Loucy (cell line): Measurements from ENCODE around the gene FSIP2.

Experiments
- H2AFZ ChIP-seq: fragments of 200-600 bp; sonication (generic); 2 replicates; pipeline ENCODE4 v1.6.0; 2016; ENCODE audit warnings: antibody characterized with exemption, mild to moderate bottlenecking, low read length, moderate library complexity
- H3F3A ChIP-seq: fragments of 200-600 bp; 2 replicates; pipeline ENCODE4 v1.6.0; 2016; ENCODE audit warnings: antibody characterized with exemption, low read depth, mild to moderate bottlenecking
- H3K27me3 ChIP-seq: fragments of 200-600 bp; sonication (generic); 2 replicates; pipeline ENCODE4 v1.6.1; 2014; ENCODE audit warnings: low read length, mild to moderate bottlenecking; ENCODE audit not compliant: insufficient read depth, poor library complexity, severe bottlenecking
- H3K36me3 ChIP-seq: fragments of 200-600 bp; sonication (generic); 2 replicates; pipeline ENCODE4 v1.6.1; 2016; ENCODE audit warnings: low read length; ENCODE audit not compliant: insufficient read depth
- H3K4me1 ChIP-seq: fragments of 200-600 bp; sonication (generic); 2 replicates; pipeline ENCODE4 v1.5.1; 2014; ENCODE audit warnings: low read length, mild to moderate bottlenecking; ENCODE audit not compliant: insufficient read depth, poor library complexity, severe bottlenecking
- H3K4me2 ChIP-seq: fragments of 200-600 bp; sonication (generic); 2 replicates; pipeline ENCODE4 v1.6.0; 2014; ENCODE audit warnings: antibody characterized with exemption, low read length, low read depth, mild to moderate bottlenecking; ENCODE audit not compliant: poor library complexity, severe bottlenecking
- H3K4me3 ChIP-seq: fragments of 200-600 bp; sonication (generic); 2 replicates; pipeline ENCODE4 v1.5.1; 2014; ENCODE audit warnings: low read length, mild to moderate bottlenecking, mixed read lengths; ENCODE audit not compliant: poor library complexity, severe bottlenecking
- H3K79me2 ChIP-seq: fragments of 200-600 bp; sonication (generic); 2 replicates; pipeline ENCODE4 v1.6.1; 2014; ENCODE audit warnings: low read length; ENCODE audit not compliant: insufficient read depth
- H3K9ac ChIP-seq: fragments of 200-600 bp; sonication (generic); 2 replicates; pipeline ENCODE4 v1.6.0; 2014; ENCODE audit warnings: mild to moderate bottlenecking, low read depth, low read length, moderate library complexity; ENCODE audit not compliant: poor library complexity, severe bottlenecking
- H3K9me2 ChIP-seq: fragments of 200-600 bp; sonication (generic); replicated peaks from 2 replicates; pipeline ENCODE4 v1.6.1; 2016; ENCODE audit warnings: low read depth, low read length, mixed read lengths
- H3K9me3 ChIP-seq: fragments of 200-600 bp; sonication (generic); 2 replicates; pipeline ENCODE4 v1.6.1; 2014; ENCODE audit warnings: mild to moderate bottlenecking, antibody characterized with exemption, low read length, low read depth; ENCODE audit not compliant: insufficient read depth
- H4K20me1 ChIP-seq: fragments of 200-600 bp; sonication (generic); 2 replicates; pipeline ENCODE4 v1.6.0; 2014; ENCODE audit warnings: antibody characterized with exemption, low read length, mild to moderate bottlenecking; ENCODE audit not compliant: insufficient read depth, poor library complexity, severe bottlenecking
- CTCF ChIP-seq: fragments of 200-600 bp; sonication (generic); conservative IDR thresholded peaks from 2 replicates; pipeline ENCODE4 v1.5.1; 2014; ENCODE audit warnings: mild to moderate bottlenecking, antibody characterized with exemption, low read length
- EZH2phosphoT487 ChIP-seq: fragments of 200-600 bp; IDR thresholded peaks from 2 replicates; pipeline ENCODE4 v1.6.1; 2018; ENCODE audit warnings: antibody characterized with exemption, mild to moderate bottlenecking, moderate library complexity, borderline replicate concordance

Gene FSIP2

GRCh38 chr2:185771396-185771795 lies 32.8 kb downstream of the FSIP2 start:
- H3K9me3 ChIP-seq: peaks cover 5% of the 10 kb centered on the region; the same call in 1 of the 2 replicates
- TF ChIP-seq CTCF (no peak), EZH2phosphoT487 (no peak)
- no peak overlapping the region for H3K4me3 ChIP-seq
- no peak overlapping the region for H2AFZ ChIP-seq
- H4K20me1 ChIP-seq: no peaks in the 10 kb centered on the region
- H3K9me2 ChIP-seq: no peaks in the 10 kb centered on the region
- H3K79me2 ChIP-seq: no peaks in the 10 kb centered on the region
- H3K4me1 ChIP-seq: no peaks in the 10 kb centered on the region
- no peaks in the 10 kb centered on the region for H3F3A ChIP-seq
- H3K4me2 ChIP-seq: no peak overlapping the region
- no peak overlapping the region for H3K9ac ChIP-seq
- no peaks in the 10 kb centered on the region for H3K27me3 ChIP-seq
- H3K36me3 ChIP-seq: no peaks in the 10 kb centered on the region

GRCh38 chr2:185780890-185781289 lies 42.3 kb downstream of the FSIP2 start:
- Histone ChIP-seq H3F3A (no peaks in the 10 kb centered on the region), H3K9me3 (no peaks in the 10 kb centered on the region; the same call in 1 of the 2 replicates), H4K20me1 (no peaks in the 10 kb centered on the region), H3K9ac (no peak overlapping the region), H3K79me2 (no peaks in the 10 kb centered on the region), H3K4me1 (no peaks in the 10 kb centered on the region), H3K36me3 (no peaks in the 10 kb centered on the region), H3K9me2 (no peaks in the 10 kb centered on the region), H3K4me3 (no peak overlapping the region), H3K27me3 (no peaks in the 10 kb centered on the region), H2AFZ (no peak overlapping the region), H3K4me2 (no peak overlapping the region)
- TF ChIP-seq EZH2phosphoT487: no peak
- TF ChIP-seq CTCF: no peak

GRCh38 chr2:185782223-185782769 lies 43.7 kb downstream of the FSIP2 start:
- TF ChIP-seq EZH2phosphoT487: no peak
- TF ChIP-seq CTCF: no peak

More at GRCh38 chr2:185782223-185782769, 43.7 kb downstream of the FSIP2 start:
- H3K36me3 ChIP-seq: no peaks in the 10 kb centered on the region
- H3K27me3 ChIP-seq: no peaks in the 10 kb centered on the region
- H3K9me3 ChIP-seq: no peaks in the 10 kb centered on the region; the same call in 1 of the 2 replicates
- no peak overlapping the region for H3K4me2 ChIP-seq
- H3K4me1 ChIP-seq: no peaks in the 10 kb centered on the region
- H3K9me2 ChIP-seq: no peaks in the 10 kb centered on the region
- H3K9ac ChIP-seq: no peak overlapping the region
- H3K79me2 ChIP-seq: no peaks in the 10 kb centered on the region
- no peaks in the 10 kb centered on the region for H3F3A ChIP-seq
- no peak overlapping the region for H3K4me3 ChIP-seq
- no peak overlapping the region for H2AFZ ChIP-seq
- no peaks in the 10 kb centered on the region for H4K20me1 ChIP-seq
